T-helper 1 cell treated with Interleukin-12 subunit alpha and Interleukin-12 subunit beta and Interleukin-4 antibody, amounts not matched to agents 30 ng/mL and 1 ng/mL, for 36 hours (primary cell): ENCODE results near the gene BCL2. TPM values are rescaled to one million over a fixed set of nuclear protein-coding genes. Genes with fewer than 3 reads are reported as not detected.

Source experiments
- intact Hi-C: fragments of 100-400 bp; cut with micrococcal nuclease; formaldehyde crosslinking; loops from one replicate; pipeline ENCODE4 v1.15.1; 2024
- total RNA-seq: library from RNA; stranded (reverse); gene quantifications from 2 replicates; pipeline ENCODE4 v1.2.3, GENCODE V29; 2022

Gene BCL2
- total RNA-seq, 1 donor from 2014 or later: 148 TPM

GRCh38 chr18:63189041-63189440 is 130.5 kb downstream of the BCL2 start:
- intact Hi-C loops: no loop called here

GRCh38 chr18:63187791-63188460 is 131.6 kb downstream of the BCL2 start:
- intact Hi-C loops: no loop called here

- intact Hi-C loops: no loop called here
Measured at GRCh38 chr18:63187223-63187574, 132.4 kb downstream of the BCL2 start.

- intact Hi-C loops: no loop called here
Measured at GRCh38 chr18:63186520-63187222, 132.9 kb downstream of the BCL2 start.

GRCh38 chr18:63185984-63186383 is 133.6 kb downstream of the BCL2 start:
- intact Hi-C loops: no loop called here

GRCh38 chr18:63183952-63184770 is 135.4 kb downstream of the BCL2 start:
- intact Hi-C loops: no loop called here

- intact Hi-C loops: no loop called here
Measured at GRCh38 chr18:63183378-63183777, 136.2 kb downstream of the BCL2 start.

GRCh38 chr18:63182861-63183260 is 136.7 kb downstream of the BCL2 start:
- intact Hi-C loops: no loop called here

- intact Hi-C loops: no loop called here
Measured at GRCh38 chr18:63182310-63182772, 137.2 kb downstream of the BCL2 start.

GRCh38 chr18:63181706-63182309 is 137.8 kb downstream of the BCL2 start:
- intact Hi-C loops: no loop called here

GRCh38 chr18:63180971-63181376 is 138.6 kb downstream of the BCL2 start:
- intact Hi-C loops: no loop called here

GRCh38 chr18:63180321-63180720 is 139.2 kb downstream of the BCL2 start:
- intact Hi-C loops: no loop called here

GRCh38 chr18:63179422-63179821 is 140.1 kb downstream of the BCL2 start:
- intact Hi-C loops: no loop called here

- intact Hi-C loops: no loop called here
Measured at GRCh38 chr18:63178971-63179370, 140.6 kb downstream of the BCL2 start.

- intact Hi-C loops: no loop called here
Measured at GRCh38 chr18:63177919-63178821, 141.4 kb downstream of the BCL2 start.

GRCh38 chr18:63177259-63177658 is 142.3 kb downstream of the BCL2 start:
- intact Hi-C loops: no loop called here

GRCh38 chr18:63175264-63175663 is 144.3 kb downstream of the BCL2 start:
- intact Hi-C loops: no loop called here

- intact Hi-C loops: no loop called here
Measured at GRCh38 chr18:63173983-63174382, 145.6 kb downstream of the BCL2 start.

- intact Hi-C loops: no loop called here
Measured at GRCh38 chr18:63169853-63170252, 149.7 kb downstream of the BCL2 start.

GRCh38 chr18:63168287-63168686 is 151.3 kb downstream of the BCL2 start:
- intact Hi-C loops: no loop called here

GRCh38 chr18:63166142-63166541 is 153.4 kb downstream of the BCL2 start:
- intact Hi-C loops: no loop called here
